GM13977 (cell line): Measurements from ENCODE around the gene TUSC1.

Experiments used
- DNase-seq: peaks from one replicate; pipeline ENCODE4 v3.0.0; 2012; ENCODE audit warnings: low spot score
- CTCF ChIP-seq: IDR thresholded peaks from 2 replicates; pipeline ENCODE4 v1.5.1; 2012; ENCODE audit warnings: mild to moderate bottlenecking, control low read depth; ENCODE audit not compliant: insufficient read depth; ENCODE audit errors: extremely low read depth, missing control alignments
- in situ Hi-C: fragments of 300-500 bp; cut with MboI; formaldehyde crosslinking; loops from one replicate; pipeline ENCODE4 v1.12.0; 2022; ENCODE audit warnings: low sequenced_read_pairs, low pct_unique_long_range_greater_than_20kb, mixed read lengths, inconsistent platforms; ENCODE audit not compliant: unreplicated experiment

TUSC1 gene

GRCh38 chr9:25678147-25678666 lies at the start of gene TUSC1:
TSS of gene TUSC1 (minus strand) at chr9:25678444. CDS start at chr9:25678312, 132 bp downstream.
- TF ChIP-seq CTCF = no peak
- in situ Hi-C loops = no loop called here
- DNase-seq = peak; percentile 70

GRCh38 chr9:25726871-25727410 lies 48.7 kb upstream of the TUSC1 start:
- in situ Hi-C loops = no loop called here
- no peak for TF ChIP-seq CTCF
- no peak for DNase-seq

- no peak for DNase-seq
- no peak for TF ChIP-seq CTCF
- in situ Hi-C loops = no loop called here
Observed at GRCh38 chr9:25724424-25724823, 46.2 kb upstream of the TUSC1 start.

GRCh38 chr9:25716220-25716872 lies 38.1 kb upstream of the TUSC1 start:
- DNase-seq = peak; percentile 16
- in situ Hi-C loops = no loop called here
- peak; percentile 38 for TF ChIP-seq CTCF

- in situ Hi-C loops = no loop called here
- DNase-seq = no peak
- no peak for TF ChIP-seq CTCF
Observed at GRCh38 chr9:25709941-25710340, 31.7 kb upstream of the TUSC1 start.

- DNase-seq = no peak
- TF ChIP-seq CTCF = no peak
- in situ Hi-C loops = no loop called here
Observed at GRCh38 chr9:25704800-25705199, 26.6 kb upstream of the TUSC1 start.
